T-helper 17 cell (primary cell): ENCODE data around the gene MYH15. TPM values are rescaled to one million over a fixed set of nuclear protein-coding genes. Genes with fewer than 3 reads are reported as not detected.
A peak's percentile ranks its signal among the peaks of the same experiment; 100 is the strongest.

ENCODE experiments used
- ATAC-seq: fragments of 150-1000 bp; cut with Tn5 transposase; 2 replicates; pipeline ENCODE4 v1.10.0; 2021; ENCODE audit warnings: mild to moderate bottlenecking, moderate library complexity
- DNase-seq, 3 donors: peaks; one replicate each; pipeline versions ENCODE4 v3.0.0 to v3.0.0-alpha.2; 2020 to 2021
- H3K9me3 ChIP-seq: one replicate; pipeline ENCODE4 v1.7.0; 2013; ENCODE audit warnings: low read length, mild to moderate bottlenecking; ENCODE audit not compliant: control insufficient read depth, poor library complexity, severe bottlenecking
- H3K27ac Mint-ChIP-seq: one replicate; pipeline ENCODE4 v1.8.0; 2022; ENCODE audit warnings: mild to moderate bottlenecking, moderate library complexity, mixed read lengths
- H3K27me3 Mint-ChIP-seq: one replicate; pipeline ENCODE4 v1.8.0; 2022; ENCODE audit warnings: mixed read lengths
- H3K36me3 Mint-ChIP-seq: one replicate; pipeline ENCODE4 v1.8.0; 2022; ENCODE audit warnings: low read depth, mixed read lengths
- H3K4me1 Mint-ChIP-seq: one replicate; pipeline ENCODE4 v1.8.0; 2022; ENCODE audit warnings: mild to moderate bottlenecking, mixed read lengths
- H3K4me3 Mint-ChIP-seq: one replicate; pipeline ENCODE4 v1.8.0; 2022; ENCODE audit warnings: mild to moderate bottlenecking, moderate library complexity, mixed read lengths
- total RNA-seq, 4 donors: library from RNA in 2 of 4; stranded (reverse) in 2 of 4; gene quantifications; one replicate each; pipeline ENCODE4 v1.2.3 and lab custom pipeline; 2022 to 2026

The MYH15 gene
- total RNA-seq, 2 donors from 2014 or later, result not detected

DNA sequence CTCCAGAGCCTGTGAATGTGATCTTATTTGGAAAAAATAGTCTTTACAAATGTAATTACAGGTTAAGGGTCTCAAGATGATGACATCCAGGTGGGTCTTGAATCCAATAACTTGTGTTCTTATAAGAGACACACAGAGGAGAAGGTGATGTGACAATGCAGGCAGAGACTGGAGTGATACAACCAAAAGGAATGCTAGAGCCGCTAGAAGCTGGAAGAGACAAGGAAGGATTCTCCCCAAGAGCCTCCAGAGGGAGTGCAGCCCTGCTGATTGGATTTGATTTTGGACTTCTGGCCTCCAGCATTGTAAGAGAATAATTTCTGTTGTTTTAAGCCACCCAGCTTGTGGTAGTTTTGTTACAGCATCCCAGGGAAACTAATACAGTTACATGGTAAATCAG lies 9.7 kb downstream of the MYH15 start:
- Mint-ChIP-seq H3K27ac (no peak overlapping the region), H3K4me1 (peaks cover 2% of the 10 kb centered on the region), H3K4me3 (no peak overlapping the region), H3K36me3 (no peaks in the 10 kb centered on the region), H3K27me3 (peaks cover 7% of the 10 kb centered on the region)
- DNase-seq, result no peak
- no peaks in the 10 kb centered on the region for H3K9me3 ChIP-seq
- ATAC-seq, result no peak

DNA sequence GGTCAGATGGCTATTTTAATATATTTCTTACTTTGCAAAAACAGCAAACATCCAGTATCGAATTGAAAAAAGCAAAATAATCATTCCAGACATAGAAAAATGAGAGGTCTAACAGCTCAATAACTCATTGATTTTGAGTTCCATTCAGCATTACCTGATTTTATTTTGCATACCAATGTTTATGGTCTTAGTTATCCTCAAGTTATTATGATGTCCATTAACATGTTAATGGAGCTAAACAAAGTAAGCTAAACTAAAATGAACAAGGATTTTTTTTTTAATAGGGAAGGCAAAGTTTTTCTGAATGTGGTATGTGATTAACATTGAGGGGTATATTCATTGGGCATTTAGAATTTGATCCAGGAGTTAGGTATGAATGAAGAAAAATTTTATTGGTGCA lies 13.1 kb downstream of the MYH15 start:
- DNase-seq, result no peak
- H3K9me3 ChIP-seq, result no peaks in the 10 kb centered on the region
- Mint-ChIP-seq H3K36me3 (no peaks in the 10 kb centered on the region), H3K4me1 (peaks cover 2% of the 10 kb centered on the region), H3K4me3 (no peak overlapping the region), H3K27me3 (peaks cover 25% of the 10 kb centered on the region), H3K27ac (no peak overlapping the region)
- no peak for ATAC-seq

DNA sequence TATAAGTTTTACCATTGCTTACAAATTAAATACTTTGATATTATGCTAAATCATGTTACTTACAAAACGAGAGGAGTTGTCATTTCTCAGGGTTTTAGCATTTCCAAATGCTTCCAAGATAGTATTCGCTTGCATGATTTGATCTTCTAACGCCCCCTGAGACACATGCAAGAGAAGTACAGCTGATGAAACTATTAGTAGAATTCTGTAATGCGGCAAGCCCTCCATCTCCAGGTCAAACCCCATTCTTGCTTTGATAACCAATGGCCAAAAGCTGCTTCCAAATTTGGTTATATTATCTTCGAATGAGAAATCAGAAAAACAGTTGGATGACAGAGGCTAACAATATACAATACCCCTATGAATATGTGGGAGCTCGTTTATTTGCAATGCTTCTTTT lies 14.7 kb downstream of the MYH15 start:
- no peak overlapping the region for H3K27ac Mint-ChIP-seq
- H3K27me3 Mint-ChIP-seq, result peaks cover 37% of the 10 kb centered on the region
- H3K4me1 Mint-ChIP-seq, result peaks cover 4% of the 10 kb centered on the region
- no peak overlapping the region for H3K4me3 Mint-ChIP-seq
- no peak for DNase-seq
- H3K9me3 ChIP-seq, result no peaks in the 10 kb centered on the region
- no peak for ATAC-seq
- H3K36me3 Mint-ChIP-seq, result peaks cover 5% of the 10 kb centered on the region

DNA sequence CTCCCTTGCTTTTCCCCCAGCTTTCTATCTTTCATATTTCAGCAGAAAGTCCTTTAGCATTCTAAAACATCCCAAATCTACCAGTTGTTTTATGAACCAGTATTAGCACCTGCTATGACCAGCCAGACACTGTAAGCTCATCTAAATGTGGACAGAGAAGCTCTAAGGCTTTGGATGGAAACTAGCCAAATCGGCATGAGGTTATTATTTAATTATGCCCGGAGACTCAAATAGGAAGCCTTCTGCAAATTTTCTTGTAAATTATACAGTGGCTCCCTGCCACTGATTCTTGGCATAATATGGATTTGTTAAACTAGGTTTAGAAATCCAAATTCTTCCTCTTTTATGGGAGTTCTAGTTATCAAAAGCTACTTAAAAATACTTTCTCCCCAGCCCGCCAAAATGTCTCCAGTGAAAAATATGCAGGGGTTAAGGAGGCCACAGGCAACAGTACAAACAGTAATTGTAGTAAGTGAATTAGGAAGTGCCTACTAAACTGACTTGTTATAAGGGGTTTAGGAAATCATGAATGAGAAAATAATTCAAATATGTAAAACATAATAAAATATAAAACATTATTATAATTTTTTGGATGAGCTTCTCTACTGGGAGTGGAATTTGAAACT lies 15.4 kb downstream of the MYH15 start:
- H3K9me3 ChIP-seq, result no peaks in the 10 kb centered on the region
- DNase-seq (no peak), ATAC-seq (no peak)
- Mint-ChIP-seq H3K36me3 (peaks cover 5% of the 10 kb centered on the region), H3K4me3 (no peak overlapping the region), H3K27me3 (peaks cover 42% of the 10 kb centered on the region), H3K4me1 (peaks cover 4% of the 10 kb centered on the region), H3K27ac (no peak overlapping the region)

DNA sequence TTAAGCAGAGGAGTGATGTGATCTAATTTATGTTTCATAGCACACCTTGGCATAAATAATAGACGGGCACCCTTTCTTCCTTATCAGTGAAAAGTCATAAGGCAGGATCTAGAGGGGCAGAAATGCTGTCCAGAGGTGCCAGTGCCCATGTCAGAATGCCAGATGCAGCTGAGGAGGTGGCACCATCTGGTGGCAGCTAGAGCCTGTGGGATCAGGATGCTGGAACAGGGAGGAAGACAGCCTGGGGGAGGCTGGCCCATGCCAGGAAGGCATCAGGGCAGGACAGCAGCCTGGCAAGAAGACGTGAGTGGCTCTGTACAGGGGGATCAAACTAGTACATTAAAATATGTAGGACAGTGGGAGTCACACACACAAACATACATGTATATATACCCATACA lies 16.5 kb downstream of the MYH15 start:
- Mint-ChIP-seq H3K4me1 (peaks cover 9% of the 10 kb centered on the region), H3K27me3 (peaks cover 42% of the 10 kb centered on the region), H3K4me3 (no peak overlapping the region), H3K36me3 (peaks cover 5% of the 10 kb centered on the region), H3K27ac (no peak overlapping the region)
- no peaks in the 10 kb centered on the region for H3K9me3 ChIP-seq
- no peak for ATAC-seq
- DNase-seq, result no peak

DNA sequence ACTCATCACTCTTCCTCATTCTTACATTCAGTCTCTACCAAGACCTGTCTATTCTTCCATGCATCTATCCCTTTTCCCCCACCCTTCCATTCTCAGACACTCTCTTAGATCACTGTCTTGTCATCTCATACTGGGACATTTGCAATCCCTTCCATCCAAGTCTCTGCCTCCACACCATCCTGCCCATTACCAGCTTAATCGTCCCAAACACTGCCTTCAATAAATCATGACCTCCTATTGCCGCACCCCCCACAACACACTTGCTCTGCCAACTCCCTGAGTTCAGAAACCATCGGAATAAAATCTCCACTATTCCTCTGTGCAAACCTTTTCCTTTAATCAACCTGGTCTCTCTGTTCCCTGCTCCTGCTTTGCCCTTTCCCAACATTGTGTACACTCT lies 18.9 kb downstream of the MYH15 start:
- Mint-ChIP-seq H3K4me1 (peaks cover 9% of the 10 kb centered on the region), H3K27ac (peak overlapping the region; percentile 60), H3K4me3 (peak overlapping the region; percentile 53), H3K27me3 (peaks cover 42% of the 10 kb centered on the region), H3K36me3 (peaks cover 5% of the 10 kb centered on the region)
- ATAC-seq (no peak), DNase-seq (no peak)
- H3K9me3 ChIP-seq, result no peaks in the 10 kb centered on the region

DNA sequence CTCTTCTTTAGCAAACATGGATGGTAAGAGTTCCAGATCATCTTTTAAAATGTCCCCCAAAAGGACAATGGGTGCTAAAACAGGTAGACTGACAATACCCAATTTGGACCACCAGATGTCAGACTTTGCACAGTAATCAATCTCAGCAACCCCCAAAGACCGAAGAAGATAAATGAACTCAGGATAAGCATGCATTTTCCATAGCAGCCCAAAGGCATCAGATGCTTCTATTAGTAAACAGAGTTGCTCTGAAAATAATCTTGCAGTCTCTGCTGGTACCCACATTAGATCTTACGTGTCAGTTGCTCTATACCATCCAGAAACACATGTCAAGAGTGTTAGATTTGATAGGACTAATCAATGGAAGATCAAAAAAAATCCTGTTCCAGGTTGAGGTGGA lies 20.6 kb downstream of the MYH15 start:
- DNase-seq (peak in 1 of 3 donors; percentile 14), ATAC-seq (peak; percentile 87)
- no peak overlapping the region for H3K27ac Mint-ChIP-seq
- H3K4me1 Mint-ChIP-seq, result peaks cover 9% of the 10 kb centered on the region
- peaks cover 39% of the 10 kb centered on the region for H3K27me3 Mint-ChIP-seq
- no peaks in the 10 kb centered on the region for H3K9me3 ChIP-seq
- peaks cover 5% of the 10 kb centered on the region for H3K36me3 Mint-ChIP-seq
- H3K4me3 Mint-ChIP-seq, result no peak overlapping the region

DNA sequence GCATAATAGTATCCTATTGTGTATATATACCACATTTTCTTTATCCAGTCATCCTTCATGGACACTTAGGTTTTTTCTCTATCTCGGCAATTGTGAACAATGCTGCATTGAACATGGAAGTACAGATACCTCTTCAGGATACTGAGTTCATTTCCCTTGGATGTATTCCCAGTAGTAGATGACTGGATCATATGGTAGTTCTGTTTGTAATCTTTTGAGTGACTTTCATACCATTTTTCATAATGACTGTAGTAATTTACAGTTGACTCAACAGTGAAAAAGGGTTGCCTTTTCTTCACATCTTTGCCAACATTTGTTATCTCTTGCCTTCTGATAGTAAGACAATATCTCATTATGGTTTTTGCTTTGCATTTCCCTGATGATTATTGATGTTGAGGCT lies 21.8 kb downstream of the MYH15 start:
- DNase-seq (no peak), ATAC-seq (no peak)
- H3K9me3 ChIP-seq, result no peaks in the 10 kb centered on the region
- Mint-ChIP-seq H3K4me3 (no peak overlapping the region), H3K27ac (peak overlapping the region; percentile 47), H3K36me3 (peaks cover 5% of the 10 kb centered on the region), H3K27me3 (peaks cover 29% of the 10 kb centered on the region), H3K4me1 (peaks cover 9% of the 10 kb centered on the region)

DNA sequence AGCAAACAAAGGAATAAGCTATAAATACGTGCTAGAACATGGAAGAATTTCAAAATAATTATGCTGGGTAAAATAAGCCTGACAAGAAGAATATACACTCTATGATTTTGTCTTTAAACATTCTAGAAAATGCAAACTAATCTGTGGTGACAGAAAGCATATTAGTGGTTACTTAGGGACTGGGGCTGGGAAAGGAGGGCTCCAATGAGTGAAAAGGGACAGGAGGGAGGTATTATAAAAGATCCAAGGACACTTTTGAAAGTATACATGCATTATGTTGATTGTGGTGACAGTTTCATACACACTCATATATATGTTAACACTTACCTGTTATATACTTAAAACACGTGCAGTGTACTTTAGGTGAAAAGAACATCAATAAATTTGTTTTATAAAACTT lies 23.0 kb downstream of the MYH15 start:
- no peak for DNase-seq
- peaks cover 18% of the 10 kb centered on the region for H3K27me3 Mint-ChIP-seq
- H3K9me3 ChIP-seq, result no peaks in the 10 kb centered on the region

DNA sequence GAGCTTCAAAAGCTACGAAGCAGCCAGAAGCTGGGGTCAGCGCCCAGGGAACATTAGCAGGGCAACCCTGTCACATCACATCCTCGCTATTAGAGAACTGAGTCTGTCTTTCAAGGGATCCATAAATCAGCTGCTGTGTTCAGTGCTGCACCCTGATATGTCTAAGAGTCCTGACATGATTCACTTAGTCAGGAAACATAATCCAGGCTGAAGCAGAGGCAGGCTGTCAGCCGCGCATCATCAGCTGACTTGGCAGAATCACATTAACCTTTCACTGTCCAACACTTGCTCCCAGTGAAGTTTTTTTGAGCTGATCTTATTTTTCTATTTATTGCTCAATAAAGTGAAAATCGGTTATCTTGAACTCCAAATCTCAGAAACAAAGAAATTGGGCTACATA lies 23.5 kb downstream of the MYH15 start:
- peaks cover 5% of the 10 kb centered on the region for H3K36me3 Mint-ChIP-seq
- H3K4me3 Mint-ChIP-seq, result no peak overlapping the region
- H3K9me3 ChIP-seq, result no peaks in the 10 kb centered on the region
- no peak for DNase-seq
- ATAC-seq, result no peak
- H3K27ac Mint-ChIP-seq, result no peak overlapping the region
- peaks cover 13% of the 10 kb centered on the region for H3K27me3 Mint-ChIP-seq
- H3K4me1 Mint-ChIP-seq, result peaks cover 7% of the 10 kb centered on the region

More for the DNA sequence above, 23.0 kb downstream of the MYH15 start:
- no peak for ATAC-seq
- H3K4me1 Mint-ChIP-seq, result peaks cover 7% of the 10 kb centered on the region
- no peak overlapping the region for H3K4me3 Mint-ChIP-seq
- peaks cover 5% of the 10 kb centered on the region for H3K36me3 Mint-ChIP-seq
- H3K27ac Mint-ChIP-seq, result no peak overlapping the region

DNA sequence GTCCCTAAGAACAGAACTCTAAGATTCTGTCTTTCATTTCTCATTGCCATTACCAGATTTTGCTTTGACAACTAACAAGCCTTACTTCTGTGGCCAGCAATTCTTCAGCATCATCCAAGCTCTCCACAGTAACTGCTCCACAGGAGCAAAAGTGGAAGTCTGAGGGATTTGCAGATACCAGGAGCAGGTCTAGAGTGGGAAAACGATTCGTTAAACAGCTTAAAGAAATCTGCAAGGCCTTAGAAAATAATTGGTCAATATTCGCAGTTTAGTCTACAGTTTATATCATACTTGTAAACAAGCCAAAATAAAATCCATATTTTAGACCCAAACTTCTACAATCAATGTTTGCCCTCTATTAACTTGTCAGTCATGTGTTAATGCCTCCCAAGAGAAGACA lies 24.1 kb downstream of the MYH15 start:
- Mint-ChIP-seq H3K27me3 (peaks cover 7% of the 10 kb centered on the region), H3K27ac (no peak overlapping the region), H3K4me1 (peaks cover 5% of the 10 kb centered on the region), H3K36me3 (peaks cover under 1% of the 10 kb centered on the region), H3K4me3 (no peak overlapping the region)
- DNase-seq, result no peak
- no peaks in the 10 kb centered on the region for H3K9me3 ChIP-seq
- ATAC-seq, result no peak

DNA sequence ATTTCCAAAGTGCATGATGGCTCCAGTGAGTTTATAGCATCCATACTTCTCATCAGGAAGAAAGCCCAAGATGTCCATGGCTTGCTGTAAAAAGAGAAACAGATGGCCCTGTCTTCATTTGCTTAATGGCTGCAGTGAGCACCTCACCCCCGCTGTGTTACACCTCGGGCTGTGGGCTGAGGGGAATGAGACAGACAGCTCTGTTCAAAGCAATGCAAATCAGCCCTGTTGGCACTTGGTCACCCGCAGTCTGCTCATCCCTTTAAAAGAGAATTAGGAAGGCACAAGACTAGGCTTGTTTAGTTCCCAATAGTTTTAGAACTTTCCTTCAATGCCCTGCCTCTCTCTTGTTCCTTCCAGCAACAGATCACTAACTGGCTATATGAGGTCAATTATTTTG lies 25.2 kb downstream of the MYH15 start:
- Mint-ChIP-seq H3K27me3 (no peaks in the 10 kb centered on the region), H3K36me3 (no peaks in the 10 kb centered on the region), H3K27ac (no peak overlapping the region), H3K4me3 (no peak overlapping the region), H3K4me1 (peaks cover 5% of the 10 kb centered on the region)
- DNase-seq (no peak), ATAC-seq (no peak)
- H3K9me3 ChIP-seq, result no peaks in the 10 kb centered on the region

DNA sequence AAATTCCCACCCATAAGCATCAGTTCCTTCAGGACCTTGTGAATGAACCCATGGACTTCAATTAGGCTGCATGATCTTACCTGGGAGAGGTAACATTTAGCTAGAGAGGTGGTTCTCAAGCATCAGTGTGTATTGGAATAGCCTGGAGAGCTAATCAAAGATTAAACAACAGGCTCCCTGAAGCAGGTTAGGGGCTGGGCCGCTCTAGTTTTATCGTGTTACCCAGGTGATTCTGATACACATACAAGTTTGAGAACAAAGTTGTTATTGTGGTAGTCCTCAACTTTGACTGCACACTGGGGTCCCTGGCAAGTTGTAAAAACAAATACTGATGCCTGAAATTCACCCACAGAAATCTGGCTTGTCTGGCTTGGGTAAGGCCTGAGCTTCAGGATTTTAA lies 31.2 kb downstream of the MYH15 start:
- no peaks in the 10 kb centered on the region for H3K9me3 ChIP-seq
- Mint-ChIP-seq H3K36me3 (peaks cover 2% of the 10 kb centered on the region), H3K4me3 (no peak overlapping the region), H3K27me3 (no peaks in the 10 kb centered on the region), H3K4me1 (peaks cover 3% of the 10 kb centered on the region), H3K27ac (no peak overlapping the region)
- no peak for ATAC-seq
- no peak for DNase-seq

DNA sequence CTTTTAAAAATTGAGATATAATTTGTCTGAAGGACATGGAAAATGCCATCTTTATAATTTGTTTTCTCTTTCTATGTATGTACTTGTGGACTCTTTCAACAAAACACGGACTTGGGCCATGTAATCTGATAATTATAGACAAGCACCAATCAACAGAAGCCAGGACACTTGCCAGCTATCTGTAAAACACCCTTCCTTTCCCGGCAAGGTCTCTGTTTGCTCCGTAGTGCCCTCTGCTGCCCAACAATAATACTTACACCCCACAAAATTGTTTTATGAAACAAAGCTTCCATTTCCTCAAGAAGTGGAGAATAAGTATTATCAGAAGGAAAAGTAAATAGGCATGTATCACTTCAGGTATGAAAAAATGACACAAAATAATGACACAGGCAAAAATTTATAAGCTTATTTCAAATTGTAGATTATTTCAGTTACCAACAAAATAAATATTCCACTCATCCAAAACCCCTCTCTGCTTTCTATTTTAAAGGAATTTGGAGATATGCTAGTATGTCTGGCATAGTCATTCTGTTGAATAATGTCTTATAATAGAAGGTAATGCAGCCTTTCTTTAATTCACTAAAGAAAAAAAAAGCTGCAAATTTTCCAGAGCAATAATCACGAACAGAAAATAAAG lies 32.8 kb downstream of the MYH15 start:
- Mint-ChIP-seq H3K4me3 (no peak overlapping the region), H3K4me1 (peaks cover 3% of the 10 kb centered on the region), H3K36me3 (peaks cover 4% of the 10 kb centered on the region), H3K27ac (no peak overlapping the region), H3K27me3 (no peaks in the 10 kb centered on the region)
- peak; percentile 91 for ATAC-seq
- DNase-seq, result peak; percentile 16 to 53 (median 22)
- H3K9me3 ChIP-seq, result no peaks in the 10 kb centered on the region
